ENCODE measurements around the gene A3GALT2. TPM values are rescaled to one million over a fixed set of nuclear protein-coding genes. Genes with fewer than 3 reads are reported as not detected.

The A3GALT2 gene
- total RNA-seq (not detected), polyA plus RNA-seq (not detected)
- long read RNA-seq, donor 1, result 0 reads
- long read RNA-seq, donor 2, result 0 reads
- long read RNA-seq, donor 3, result 0 reads
- long read RNA-seq, donor 4, result 0 reads

DNA sequence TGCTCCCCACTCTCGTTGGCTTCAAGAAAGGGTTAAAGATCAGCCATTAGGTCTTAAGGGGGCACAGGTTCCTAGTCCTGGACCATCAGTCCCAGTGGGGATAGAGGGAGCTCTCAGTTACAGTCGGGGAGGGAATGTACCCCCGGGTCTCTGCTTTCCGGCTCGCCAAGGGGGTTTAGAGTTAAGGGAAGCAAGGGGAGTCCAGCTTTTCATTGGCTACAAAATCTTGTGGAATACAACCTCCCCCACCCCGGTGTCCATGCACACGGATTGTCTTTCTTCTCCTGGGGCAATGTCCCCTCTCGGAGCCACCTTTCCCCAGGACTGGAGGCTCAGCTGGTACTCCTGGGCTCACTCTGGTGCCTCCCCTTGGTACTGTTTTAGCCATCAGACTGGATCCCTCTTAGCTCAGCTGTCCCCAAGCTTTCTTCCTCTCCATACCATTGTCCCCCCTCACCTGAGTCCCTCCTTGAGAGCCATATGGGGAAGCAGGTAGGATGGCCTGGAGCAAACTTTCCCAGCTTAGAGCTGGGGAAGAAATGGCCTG lies at the start of gene A3GALT2:
A3GALT2 (minus strand) TSS at position 480 of the 547 bp plus-strand sequence; CDS start at position 480, 0 bp downstream.
- intact Hi-C loops (cut with DNase I), result no loop called here
- Histone ChIP-seq H3K9me3 (ENCODE audit: control insufficient read depth, low read length) (no peaks in the 10 kb centered on the region), H3K27me3 (ENCODE audit: control insufficient read depth, insufficient read depth) (no peaks in the 10 kb centered on the region), H3K27ac (ENCODE audit: low read length) (no peak within 1 kb of the TSS), H3K4me1 (ENCODE audit: control insufficient read depth, insufficient read depth, low read length) (no peaks in the 10 kb centered on the region), H3K4me3 (ENCODE audit: low read length) (no peak within 1 kb of the TSS)
- ATAC-seq, result peak in 1 of 2 donors; percentile 9
- no peak for DNase-seq
- 69% methylated on average over 8 of the region's 8 CpGs for WGBS

GRCh38 chr1:33370301-33370700 lies 49.4 kb upstream of the A3GALT2 start:
- Histone ChIP-seq H3K4me3 (ENCODE audit: low read length) (no peak overlapping the region), H3K4me1 (ENCODE audit: control insufficient read depth, insufficient read depth, low read length) (peaks cover 10% of the 10 kb centered on the region), H3K27ac (ENCODE audit: low read length) (peak overlapping the region; percentile 70), H3K9me3 (ENCODE audit: control insufficient read depth, low read length) (no peaks in the 10 kb centered on the region), H3K27me3 (ENCODE audit: control insufficient read depth, insufficient read depth) (no peaks in the 10 kb centered on the region)
- DNase-seq, result peak in 1 of 3 donors; percentile 39
- no peak for ATAC-seq
- 53% methylated on average over 4 of the region's 4 CpGs for WGBS
- intact Hi-C loops (cut with DNase I), result loop anchor here in 2 of 4 donors (5.0 to 10.0 kb wide), 2 partner anchors 94 to 97 kb away; no protein-coding TSS in a partner anchor

DNA sequence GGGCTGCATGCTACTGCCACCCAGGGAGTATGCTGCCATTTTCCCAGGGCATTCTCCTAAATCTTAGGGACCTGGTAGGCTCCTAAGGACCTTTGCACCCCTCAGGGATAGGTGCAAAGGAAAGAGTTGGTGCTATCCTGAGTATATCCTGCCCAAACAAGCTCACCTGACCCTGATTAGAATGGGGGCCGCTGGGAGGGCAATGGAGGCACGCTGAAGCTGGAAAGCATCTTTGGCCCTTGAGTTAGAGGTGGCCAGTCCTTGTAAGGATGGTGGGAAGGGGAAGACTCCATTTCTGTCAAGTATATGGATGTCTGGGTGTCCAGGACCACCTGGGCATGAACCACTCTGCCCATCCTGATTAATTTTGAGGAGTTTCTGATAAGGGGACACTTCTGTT lies 48.9 kb upstream of the A3GALT2 start:
- no peak overlapping the region for H3K4me3 ChIP-seq (ENCODE audit: low read length)
- intact Hi-C loops (cut with DNase I), result loop anchor here (5.0 to 10.0 kb wide), 7 partner anchors 72 to 275 kb away; no protein-coding TSS in a partner anchor
- no peak for ATAC-seq
- H3K4me1 ChIP-seq (ENCODE audit: control insufficient read depth, insufficient read depth, low read length), result peaks cover 14% of the 10 kb centered on the region
- H3K27me3 ChIP-seq (ENCODE audit: control insufficient read depth, insufficient read depth), result no peaks in the 10 kb centered on the region
- H3K27ac ChIP-seq (ENCODE audit: low read length), result no peak overlapping the region
- no peak for DNase-seq
- WGBS, result 89% methylated on average over 2 of the region's 2 CpGs
- H3K9me3 ChIP-seq (ENCODE audit: control insufficient read depth, low read length), result no peaks in the 10 kb centered on the region

- peaks cover 18% of the 10 kb centered on the region for H3K4me1 ChIP-seq (ENCODE audit: control insufficient read depth, insufficient read depth, low read length)
- intact Hi-C loops (cut with DNase I), result loop anchor here (5.0 to 10.0 kb wide), 5 partner anchors 72 to 274 kb away; no protein-coding TSS in a partner anchor
Measured at GRCh38 chr1:33369081-33369480, 48.2 kb upstream of the A3GALT2 start.

GRCh38 chr1:33368431-33368830 lies 47.5 kb upstream of the A3GALT2 start:
- H3K4me1 ChIP-seq (ENCODE audit: control insufficient read depth, insufficient read depth, low read length), result peaks cover 23% of the 10 kb centered on the region
- no peaks in the 10 kb centered on the region for H3K9me3 ChIP-seq (ENCODE audit: control insufficient read depth, low read length)
- no peak overlapping the region for H3K27ac ChIP-seq (ENCODE audit: low read length)
- 88% methylated on average over 15 of the region's 15 CpGs for WGBS
- no peak overlapping the region for H3K4me3 ChIP-seq (ENCODE audit: low read length)
- no peak for ATAC-seq
- intact Hi-C loops (cut with DNase I), result loop anchor here (5.0 to 10.0 kb wide), 5 partner anchors 71 to 274 kb away; no protein-coding TSS in a partner anchor
- no peaks in the 10 kb centered on the region for H3K27me3 ChIP-seq (ENCODE audit: control insufficient read depth, insufficient read depth)
- peak in 1 of 3 donors; percentile 59 for DNase-seq

More at GRCh38 chr1:33369081-33369480, 48.2 kb upstream of the A3GALT2 start:
- H3K4me3 ChIP-seq (ENCODE audit: low read length), result no peak overlapping the region
- no peak for ATAC-seq
- no peak overlapping the region for H3K27ac ChIP-seq (ENCODE audit: low read length)
- no peaks in the 10 kb centered on the region for H3K9me3 ChIP-seq (ENCODE audit: control insufficient read depth, low read length)
- H3K27me3 ChIP-seq (ENCODE audit: control insufficient read depth, insufficient read depth), result no peaks in the 10 kb centered on the region
- DNase-seq, result no peak
- WGBS, result 82% methylated on average over 9 of the region's 9 CpGs

DNA sequence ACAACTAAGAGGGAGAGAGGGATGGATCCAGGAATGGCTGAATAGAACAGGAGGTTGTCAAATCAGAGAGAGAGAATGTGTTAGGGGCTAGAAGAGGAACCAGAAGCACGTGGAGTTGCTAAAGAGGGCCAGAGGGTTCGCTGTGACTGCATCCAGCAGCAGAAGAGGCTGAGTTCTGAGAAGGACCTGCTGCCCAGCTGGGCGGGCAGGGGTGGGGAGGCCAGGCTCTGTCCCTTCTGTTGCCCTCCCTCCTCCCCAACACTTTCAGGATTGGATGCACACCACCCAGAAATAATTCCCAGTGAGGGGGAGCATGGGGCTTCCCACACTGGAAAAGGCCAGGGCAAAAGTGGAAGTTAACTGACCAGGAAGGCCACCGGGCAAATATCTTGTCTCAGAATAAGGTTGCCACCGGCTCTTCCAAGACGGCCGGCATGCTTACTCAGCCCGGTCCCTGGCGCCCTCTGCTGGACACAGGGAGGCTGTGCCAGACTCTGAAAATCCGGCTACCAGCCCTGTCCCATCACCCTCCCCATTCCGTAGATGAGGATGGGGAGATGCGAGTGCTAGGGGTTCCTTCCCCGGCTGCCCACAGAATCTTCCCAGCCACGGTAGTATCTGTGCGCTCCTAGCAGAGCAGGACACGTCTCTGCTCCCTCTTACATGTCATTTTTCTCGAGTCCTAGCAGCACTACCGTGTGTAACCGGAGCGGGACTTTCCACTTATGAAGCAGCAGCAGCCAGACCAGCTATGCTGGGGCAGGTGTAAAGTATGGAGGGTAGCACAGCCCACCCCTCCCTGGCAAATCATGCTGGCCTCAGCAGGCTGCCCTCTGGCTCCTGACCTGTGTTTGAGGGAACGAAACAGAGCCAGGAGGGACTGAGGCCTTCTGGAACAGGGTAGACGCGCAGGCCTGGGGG lies 46.8 kb upstream of the A3GALT2 start:
- H3K27ac ChIP-seq (ENCODE audit: low read length), result peak overlapping the region; percentile 10
- 35% methylated on average over 23 of the region's 23 CpGs for WGBS
- H3K4me1 ChIP-seq (ENCODE audit: control insufficient read depth, insufficient read depth, low read length), result peaks cover 25% of the 10 kb centered on the region
- no peaks in the 10 kb centered on the region for H3K9me3 ChIP-seq (ENCODE audit: control insufficient read depth, low read length)
- ATAC-seq (peak; percentile 72), DNase-seq (peak; percentile 87 to 95 (median 94))
- intact Hi-C loops (cut with DNase I), result loop anchor here (2.0 to 10.0 kb wide), 6 partner anchors 70 to 273 kb away; no protein-coding TSS in a partner anchor
- H3K4me3 ChIP-seq (ENCODE audit: low read length), result no peak overlapping the region
- no peaks in the 10 kb centered on the region for H3K27me3 ChIP-seq (ENCODE audit: control insufficient read depth, insufficient read depth)

DNA sequence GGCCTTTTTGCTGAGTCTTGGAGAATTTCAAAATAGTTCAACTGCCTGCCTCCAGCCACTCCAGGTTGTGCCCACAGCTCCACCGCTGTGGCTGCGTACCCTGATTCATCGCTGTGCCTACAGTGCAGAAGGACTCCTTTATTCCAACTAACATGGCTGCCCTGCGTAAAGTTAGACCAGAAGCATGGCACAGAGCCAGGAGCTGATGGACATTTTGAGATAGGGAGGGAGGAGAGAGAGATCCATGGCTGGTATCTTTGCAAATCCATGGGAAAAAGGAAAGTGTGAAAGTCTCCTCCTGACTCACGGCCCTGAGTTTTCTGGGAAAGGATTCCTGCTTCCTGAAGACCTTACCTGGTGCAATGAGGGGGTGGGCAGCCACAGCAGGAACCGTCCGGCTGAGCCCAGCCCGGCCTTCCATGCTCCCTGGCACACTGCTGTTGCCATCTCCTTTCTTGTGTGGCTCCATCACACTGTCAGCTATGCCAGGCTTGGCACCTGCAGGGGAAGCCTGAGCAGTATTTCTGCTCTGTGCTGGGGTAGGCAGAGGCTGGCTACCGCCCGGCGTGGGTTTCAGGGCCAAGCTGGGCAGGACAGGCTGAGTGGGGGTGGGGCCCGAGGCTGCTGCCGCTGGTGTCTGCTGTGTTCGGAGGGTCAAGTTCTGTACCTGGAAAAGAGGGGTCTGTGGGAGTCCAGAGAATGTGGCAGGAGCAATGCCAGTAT lies 46.0 kb upstream of the A3GALT2 start:
- Histone ChIP-seq H3K9me3 (ENCODE audit: control insufficient read depth, low read length) (no peaks in the 10 kb centered on the region), H3K27ac (ENCODE audit: low read length) (peak overlapping the region; percentile 24), H3K27me3 (ENCODE audit: control insufficient read depth, insufficient read depth) (no peaks in the 10 kb centered on the region), H3K4me1 (ENCODE audit: control insufficient read depth, insufficient read depth, low read length) (peaks cover 30% of the 10 kb centered on the region), H3K4me3 (ENCODE audit: low read length) (no peak overlapping the region)
- intact Hi-C loops (cut with DNase I), result loop anchor here (2.0 to 10.0 kb wide), 6 partner anchors 70 to 272 kb away; no protein-coding TSS in a partner anchor
- ATAC-seq (no peak), DNase-seq (peak in 2 of 3 donors; percentile 63 to 68)
- 74% methylated on average over 14 of the region's 14 CpGs for WGBS

DNA sequence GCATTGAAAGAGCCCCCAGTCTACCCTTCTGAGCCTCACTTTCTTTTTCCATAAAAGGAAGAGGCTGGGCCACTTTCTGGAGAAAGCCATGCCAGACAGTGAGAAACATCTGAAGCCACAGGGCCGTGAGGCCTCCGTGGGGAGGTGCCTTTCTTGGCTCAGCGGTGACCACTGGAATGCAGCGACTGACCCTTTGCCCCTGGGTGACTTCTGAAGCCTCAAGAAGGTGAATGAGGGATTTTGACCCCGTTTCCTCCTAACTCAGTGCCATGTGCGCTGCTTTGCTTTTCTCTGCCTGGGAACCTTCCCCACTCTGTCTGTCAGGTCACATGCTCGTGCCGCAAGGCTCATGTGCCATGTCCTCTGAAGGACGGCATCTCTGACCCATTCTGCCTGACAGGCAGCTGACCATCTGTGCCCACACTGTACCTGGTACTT lies 44.7 kb upstream of the A3GALT2 start:
- ATAC-seq, result peak; percentile 9 to 42
- Histone ChIP-seq H3K4me3 (ENCODE audit: low read length) (no peak overlapping the region), H3K27ac (ENCODE audit: low read length) (peak overlapping the region; percentile 15), H3K4me1 (ENCODE audit: control insufficient read depth, insufficient read depth, low read length) (peaks cover 37% of the 10 kb centered on the region), H3K27me3 (ENCODE audit: control insufficient read depth, insufficient read depth) (no peaks in the 10 kb centered on the region), H3K9me3 (ENCODE audit: control insufficient read depth, low read length) (no peaks in the 10 kb centered on the region)
- DNase-seq, result peak; percentile 53 to 69 (median 65)
- intact Hi-C loops (cut with DNase I), result loop anchor here (5.0 to 10.0 kb wide), 5 partner anchors 68 to 271 kb away; no protein-coding TSS in a partner anchor
- 29% methylated on average over 9 of the region's 9 CpGs for WGBS

GRCh38 chr1:33364565-33364918 lies 43.6 kb upstream of the A3GALT2 start:
- Histone ChIP-seq H3K4me3 (ENCODE audit: low read length) (no peak overlapping the region), H3K9me3 (ENCODE audit: control insufficient read depth, low read length) (no peaks in the 10 kb centered on the region), H3K27ac (ENCODE audit: low read length) (peak overlapping the region; percentile 15), H3K4me1 (ENCODE audit: control insufficient read depth, insufficient read depth, low read length) (peaks cover 37% of the 10 kb centered on the region), H3K27me3 (ENCODE audit: control insufficient read depth, insufficient read depth) (no peaks in the 10 kb centered on the region)
- DNase-seq (no peak), ATAC-seq (no peak)
- intact Hi-C loops (cut with DNase I), result loop anchor here in 2 of 4 donors (10.0 kb wide), 3 partner anchors 140 to 270 kb away; no protein-coding TSS in a partner anchor
- WGBS, result 47% methylated on average over 2 of the region's 2 CpGs

- DNase-seq, result no peak
- intact Hi-C loops (cut with DNase I), result loop anchor here in 2 of 4 donors (10.0 kb wide), 3 partner anchors 139 to 269 kb away; no protein-coding TSS in a partner anchor
- 58% methylated on average over 5 of the region's 5 CpGs for WGBS
- ATAC-seq, result no peak
- no peaks in the 10 kb centered on the region for H3K27me3 ChIP-seq (ENCODE audit: control insufficient read depth, insufficient read depth)
- H3K4me3 ChIP-seq (ENCODE audit: low read length), result no peak overlapping the region
- H3K9me3 ChIP-seq (ENCODE audit: control insufficient read depth, low read length), result no peaks in the 10 kb centered on the region
- H3K27ac ChIP-seq (ENCODE audit: low read length), result peak overlapping the region; percentile 65
- H3K4me1 ChIP-seq (ENCODE audit: control insufficient read depth, insufficient read depth, low read length), result peaks cover 37% of the 10 kb centered on the region
Measured at GRCh38 chr1:33363470-33363861, 42.6 kb upstream of the A3GALT2 start.
